Keratinocyte (primary cell): ENCODE measurements around the gene LRRC31. TPM values are rescaled to one million over a fixed set of nuclear protein-coding genes. Genes with fewer than 3 reads are reported as not detected.

ENCODE experiments used
- DNase-seq: peaks from one replicate; pipeline ENCODE4 v3.0.0-alpha.2; 2011; ENCODE audit warnings: low read depth, missing footprints, low spot score
- FAIRE-seq: peaks from 2 replicates; lab custom pipeline; 2011; peaks lifted over from hg19 to GRCh38; lab: Jason Lieb, UNC
- H2AFZ ChIP-seq: 2 replicates; pipeline ENCODE4 v1.6.0; 2012; ENCODE audit warnings: low read length, control low read depth, inconsistent platforms; ENCODE audit not compliant: control insufficient read depth
- H3K27ac ChIP-seq: 2 replicates; pipeline ENCODE4 v1.5.1; 2011; ENCODE audit warnings: low read length; ENCODE audit not compliant: control insufficient read depth, insufficient read depth
- H3K27me3 ChIP-seq: 3 replicates; pipeline ENCODE4 v1.6.0; 2011; ENCODE audit warnings: low read length; ENCODE audit not compliant: control insufficient read depth, insufficient read depth; ENCODE audit errors: extremely low read depth
- H3K36me3 ChIP-seq, 2 experiments: 2 replicates in 1 of 2; 3 replicates in 1 of 2; pipeline ENCODE4 v1.5.1; 2011; ENCODE audit warnings: low read length in 2 of 2, mild to moderate bottlenecking in 1 of 2; ENCODE audit not compliant: control insufficient read depth in 2 of 2, insufficient read depth in 2 of 2; ENCODE audit errors: extremely low read depth in 1 of 2
- H3K4me1 ChIP-seq: 3 replicates; pipeline ENCODE4 v1.5.1; 2011; ENCODE audit warnings: low read length; ENCODE audit not compliant: control insufficient read depth, insufficient read depth; ENCODE audit errors: extremely low read depth
- H3K4me2 ChIP-seq: 3 replicates; pipeline ENCODE4 v1.6.0; 2011; ENCODE audit warnings: low read depth, low read length; ENCODE audit not compliant: control insufficient read depth, insufficient read depth; ENCODE audit errors: extremely low read depth
- H3K4me3 ChIP-seq, 3 experiments: fragments of 200-600 bp in 1 of 3; sonication (generic) in 1 of 3; 2 replicates in 2 of 3; 3 replicates in 1 of 3; pipeline ENCODE4 v1.5.1; 2011 to 2016; ENCODE audit warnings: low read length in 3 of 3, mild to moderate bottlenecking in 3 of 3, control low read depth in 2 of 3, inconsistent platforms in 1 of 3, low read depth in 1 of 3, mixed read lengths in 1 of 3, mixed run types in 1 of 3, moderate library complexity in 1 of 3; ENCODE audit not compliant: control insufficient read depth in 2 of 3, insufficient read depth in 2 of 3; ENCODE audit errors: extremely low read depth in 1 of 3
- H3K79me2 ChIP-seq: 2 replicates; pipeline ENCODE4 v1.6.0; 2012; ENCODE audit warnings: low read length; ENCODE audit not compliant: control insufficient read depth, insufficient read depth
- H3K9ac ChIP-seq: 3 replicates; pipeline ENCODE4 v1.6.0; 2011; ENCODE audit warnings: low read length; ENCODE audit not compliant: control insufficient read depth, insufficient read depth; ENCODE audit errors: extremely low read depth
- H3K9me1 ChIP-seq: 3 replicates; pipeline ENCODE4 v1.6.0; 2011; ENCODE audit warnings: low read length; ENCODE audit not compliant: control insufficient read depth, insufficient read depth; ENCODE audit errors: extremely low read depth
- H3K9me3 ChIP-seq: 2 replicates; pipeline ENCODE4 v1.5.1; 2012; ENCODE audit warnings: low read depth, low read length; ENCODE audit not compliant: control insufficient read depth
- H4K20me1 ChIP-seq: 3 replicates; pipeline ENCODE4 v1.6.0; 2011; ENCODE audit warnings: low read length; ENCODE audit not compliant: control insufficient read depth, insufficient read depth; ENCODE audit errors: extremely low read depth
- CTCF ChIP-seq, 3 experiments: IDR thresholded peaks in 1 of 3; conservative IDR thresholded peaks in 1 of 3; optimal IDR thresholded peaks in 1 of 3; 2 replicates in 2 of 3; 3 replicates in 1 of 3; pipeline versions ENCODE3 to v1.5.1; 2011; ENCODE audit warnings: low read length in 3 of 3, mild to moderate bottlenecking in 3 of 3, moderate library complexity in 2 of 3, control low read depth in 1 of 3, inconsistent platforms in 1 of 3; ENCODE audit not compliant: insufficient read depth in 2 of 3; ENCODE audit errors: extremely low read depth in 1 of 3
- EZH2 ChIP-seq: IDR thresholded peaks from one replicate; pipeline ENCODE4 v1.6.1; 2012; ENCODE audit warnings: inconsistent platforms, mild to moderate bottlenecking, low read length, moderate library complexity
- dilution Hi-C: fragments of 300-500 bp; cut with MboI; formaldehyde crosslinking; loops from one replicate; pipeline ENCODE4 v1.7.0; 2020; ENCODE audit warnings: low sequenced_read_pairs; ENCODE audit not compliant: extremely low pct_ligation_motif_present
- polyA plus RNA-seq, 5 experiments: library from polyadenylated mRNA; depleted of rRNA in 3 of 5; stranded (reverse) in 3 of 5; stranded (forward) in 1 of 5; unstranded in 1 of 5; fragments of >200 nt; gene quantifications; 1 replicate in 1 of 5; 2 replicates in 3 of 5; 3 replicates in 1 of 5; pipeline versions ENCODE4 v1.2.1 to v1.2.3, GENCODE V29; 2011 to 2012; ENCODE audit warnings: missing spikeins in 2 of 5, low read depth in 1 of 5, low replicate concordance in 1 of 5

Gene LRRC31
- polyA plus RNA-seq, 1 donor (not counting 4 experiments of a cell fraction or from before 2014, with no cell fraction given) = not detected

- H3K27ac ChIP-seq = no peak overlapping the region
- no peak for DNase-seq
- H3K4me1 ChIP-seq = no peaks in the 10 kb centered on the region
- no peaks in the 10 kb centered on the region for H3K9me3 ChIP-seq
- H3K27me3 ChIP-seq = peaks cover 4% of the 10 kb centered on the region
- dilution Hi-C loops = no loop called here
- no peaks in the 10 kb centered on the region for H3K36me3 ChIP-seq
- no peak overlapping the region for H3K9ac ChIP-seq
- H3K4me2 ChIP-seq = no peak overlapping the region
- TF ChIP-seq EZH2 (no peak), CTCF (optimal IDR thresholded peaks at IDR 0.05 in 1 of 3, IDR thresholded peaks at IDR 0.05 in 1 of 3, conservative IDR thresholded peaks at IDR 0.05 in 1 of 3; ENCODE audit: extremely low read depth in 1 of 3, insufficient read depth in 2 of 3, low read length in 3 of 3) (no peak)
- H3K4me3 ChIP-seq = no peak overlapping the region
- H4K20me1 ChIP-seq = no peaks in the 10 kb centered on the region
- H3K9me1 ChIP-seq = no peaks in the 10 kb centered on the region
- FAIRE-seq = no peak
- no peak overlapping the region for H2AFZ ChIP-seq
- H3K79me2 ChIP-seq = no peaks in the 10 kb centered on the region
Observed at GRCh38 chr3:169886671-169887070, 16.9 kb upstream of the LRRC31 start.

GRCh38 chr3:169880576-169881250 lies 11.0 kb upstream of the LRRC31 start:
- no peaks in the 10 kb centered on the region for H3K36me3 ChIP-seq
- H3K4me1 ChIP-seq = no peaks in the 10 kb centered on the region
- dilution Hi-C loops = no loop called here
- FAIRE-seq (no peak), DNase-seq (no peak)
- H3K27ac ChIP-seq = no peak overlapping the region
- H4K20me1 ChIP-seq = no peaks in the 10 kb centered on the region
- no peaks in the 10 kb centered on the region for H3K27me3 ChIP-seq
- no peaks in the 10 kb centered on the region for H3K9me3 ChIP-seq
- H3K4me3 ChIP-seq = no peak overlapping the region
- H2AFZ ChIP-seq = no peak overlapping the region
- H3K9me1 ChIP-seq = no peaks in the 10 kb centered on the region
- H3K9ac ChIP-seq = no peak overlapping the region
- no peaks in the 10 kb centered on the region for H3K79me2 ChIP-seq
- no peak overlapping the region for H3K4me2 ChIP-seq
- no peak for TF ChIP-seq EZH2
- TF ChIP-seq CTCF (optimal IDR thresholded peaks at IDR 0.05 in 1 of 3, IDR thresholded peaks at IDR 0.05 in 1 of 3, conservative IDR thresholded peaks at IDR 0.05 in 1 of 3; ENCODE audit: extremely low read depth in 1 of 3, insufficient read depth in 2 of 3, low read length in 3 of 3) = no peak
